HEK293 (cell line): ENCODE results near the gene WRAP73.

Experiments used
- CTCF ChIA-PET: fragments of 350-600 bp; formaldehyde crosslinking; extraction: SDS; loops from one replicate; lab custom pipeline; 2021; ENCODE audit warnings: antibody characterized with exemption; lab: Yijun Ruan, JAX
- POLR2A ChIA-PET: fragments of 300-600 bp; formaldehyde crosslinking; extraction: SDS; loops from one replicate; lab custom pipeline; 2020; ENCODE audit warnings: antibody characterized with exemption, inconsistent platforms; lab: Yijun Ruan, JAX
- H3K27ac ChIP-seq: fragments of 200-500 bp; sonication (Bioruptor generic); 2 replicates; pipeline ENCODE4 v1.5.1; 2014; ENCODE audit warnings: low read depth, low read length, control low read depth, inconsistent platforms; ENCODE audit errors: extremely low read depth
- H3K36me3 ChIP-seq, 2 experiments: fragments of 200-500 bp in 1 of 2; sonication (Bioruptor generic) in 1 of 2; 1 replicate in 1 of 2; 2 replicates in 1 of 2; pipeline ENCODE4 v1.5.1; 2014 to 2017; ENCODE audit warnings: inconsistent platforms in 2 of 2, low read length in 2 of 2; ENCODE audit not compliant: control insufficient read depth in 2 of 2, insufficient read depth in 1 of 2
- H3K4me1 ChIP-seq: fragments of 200-500 bp; sonication (Bioruptor generic); 2 replicates; pipeline ENCODE4 v1.5.1; 2014; ENCODE audit warnings: mild to moderate bottlenecking, low read length, inconsistent platforms; ENCODE audit not compliant: control insufficient read depth, insufficient read depth
- H3K4me3 ChIP-seq: 2 replicates; pipeline ENCODE4 v1.5.1; 2011; ENCODE audit warnings: low read depth, mild to moderate bottlenecking, control low read depth, low read length, moderate library complexity
- H3K9me3 ChIP-seq: fragments of 200-500 bp; sonication (Bioruptor generic); 2 replicates; pipeline ENCODE4 v1.5.1; 2014; ENCODE audit warnings: low read depth, low read length, inconsistent platforms; ENCODE audit not compliant: control insufficient read depth, insufficient read depth
- GLIS1 ChIP-seq: fragments of 450-650 bp; formaldehyde crosslinking; IDR thresholded peaks from 2 replicates; pipeline ENCODE4 v1.5.1; 2016; ENCODE audit warnings: missing biosample characterization, missing genetic modification characterization
- KLF9 ChIP-seq: fragments of 450-650 bp; formaldehyde crosslinking; IDR thresholded peaks from 2 replicates; pipeline ENCODE4 v1.5.1; 2016; ENCODE audit warnings: missing biosample characterization, missing genetic modification characterization, low read depth
- RBAK ChIP-seq: fragments of 450-650 bp; formaldehyde crosslinking; IDR thresholded peaks from 2 replicates; pipeline ENCODE4 v1.5.1; 2016; ENCODE audit warnings: missing biosample characterization, missing genetic modification characterization
- SCRT1 ChIP-seq: fragments of 450-650 bp; formaldehyde crosslinking; IDR thresholded peaks from 2 replicates; pipeline ENCODE4 v1.5.1; 2016; ENCODE audit warnings: missing biosample characterization, missing genetic modification characterization, borderline replicate concordance
- SCRT2 ChIP-seq: fragments of 450-650 bp; formaldehyde crosslinking; IDR thresholded peaks from 2 replicates; pipeline ENCODE4 v1.5.1; 2016; ENCODE audit warnings: missing biosample characterization, missing genetic modification characterization
- TCF7L2 ChIP-seq: IDR thresholded peaks from 2 replicates; pipeline ENCODE4 v1.6.1; 2011; ENCODE audit warnings: low read depth, mild to moderate bottlenecking, inconsistent platforms, low read length, moderate library complexity, borderline replicate concordance
- TSHZ1 ChIP-seq: fragments of 450-650 bp; formaldehyde crosslinking; IDR thresholded peaks from 2 replicates; pipeline ENCODE4 v1.5.1; 2016; ENCODE audit warnings: missing biosample characterization, missing genetic modification characterization, borderline replicate concordance
- ZFHX2 ChIP-seq: fragments of 450-650 bp; formaldehyde crosslinking; conservative IDR thresholded peaks from 2 replicates; pipeline ENCODE4 v1.5.1; 2016; ENCODE audit warnings: missing biosample characterization, missing genetic modification characterization
- ZNF10 ChIP-seq: fragments of 450-650 bp; formaldehyde crosslinking; IDR thresholded peaks from 2 replicates; pipeline ENCODE4 v1.5.1; 2017; ENCODE audit warnings: missing biosample characterization, missing genetic modification characterization
- ZNF121 ChIP-seq: fragments of 450-650 bp; formaldehyde crosslinking; IDR thresholded peaks from 2 replicates; pipeline ENCODE4 v1.5.1; 2016; ENCODE audit warnings: missing biosample characterization, missing genetic modification characterization
- ZNF239 ChIP-seq: fragments of 450-650 bp; formaldehyde crosslinking; IDR thresholded peaks from 2 replicates; pipeline ENCODE4 v1.5.1; 2016; ENCODE audit warnings: missing biosample characterization, missing genetic modification characterization
- ZNF24 ChIP-seq: fragments of 450-650 bp; formaldehyde crosslinking; IDR thresholded peaks from 2 replicates; pipeline ENCODE4 v1.5.1; 2016; ENCODE audit warnings: missing biosample characterization, missing genetic modification characterization
- ZNF26 ChIP-seq: fragments of 450-650 bp; formaldehyde crosslinking; IDR thresholded peaks from 2 replicates; pipeline ENCODE4 v1.5.1; 2016; ENCODE audit warnings: missing biosample characterization, missing genetic modification characterization
- ZNF518A ChIP-seq: fragments of 450-650 bp; formaldehyde crosslinking; conservative IDR thresholded peaks from 2 replicates; pipeline ENCODE4 v1.5.1; 2016; ENCODE audit warnings: low read depth, missing biosample characterization, missing genetic modification characterization
- ZNF548 ChIP-seq: fragments of 450-650 bp; formaldehyde crosslinking; IDR thresholded peaks from 2 replicates; pipeline ENCODE4 v1.5.1; 2016; ENCODE audit warnings: missing biosample characterization, missing genetic modification characterization
- ZNF600 ChIP-seq: fragments of 450-650 bp; formaldehyde crosslinking; IDR thresholded peaks from 2 replicates; pipeline ENCODE4 v1.5.1; 2016; ENCODE audit warnings: missing biosample characterization, missing genetic modification characterization
- ZNF707 ChIP-seq: fragments of 450-650 bp; formaldehyde crosslinking; IDR thresholded peaks from 2 replicates; pipeline ENCODE4 v1.5.1; 2016; ENCODE audit warnings: missing biosample characterization, missing genetic modification characterization

WRAP73 gene

DNA sequence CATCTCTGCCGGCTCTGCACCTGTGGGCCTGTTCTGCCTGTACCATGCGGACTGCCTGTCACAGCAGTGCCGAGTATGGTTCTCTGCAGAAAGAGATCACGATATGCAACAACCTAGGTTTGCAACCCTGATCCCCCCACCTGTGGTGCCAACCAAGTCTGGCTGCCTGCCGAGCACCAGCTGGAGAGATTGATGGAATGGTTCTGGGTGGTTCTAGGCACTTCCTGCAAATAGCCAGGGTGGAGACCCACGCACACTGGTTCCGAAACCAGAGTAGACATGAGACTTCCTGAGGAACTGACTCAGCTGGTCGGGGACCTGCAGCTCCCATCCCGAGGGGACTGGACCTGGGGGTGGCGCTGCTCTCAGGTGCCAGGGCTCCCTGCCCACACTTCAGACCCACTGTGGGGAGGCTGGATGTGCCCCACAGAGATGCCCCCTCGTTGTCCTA lies 19.7 kb downstream of the WRAP73 start:
- Histone ChIP-seq H3K9me3 (no peaks in the 10 kb centered on the region), H3K27ac (no peak overlapping the region), H3K4me3 (no peak overlapping the region), H3K4me1 (no peaks in the 10 kb centered on the region), H3K36me3 (peaks cover 13 to 84% of the 10 kb centered on the region in 2 experiments)
- CTCF ChIA-PET = interaction anchor here (2.2 to 2.3 kb wide), 2 partner anchors 10 to 11 kb away, joined by 7 to 9 read pairs; no protein-coding TSS in a partner anchor
- POLR2A ChIA-PET = no interaction called here
- TF ChIP-seq ZNF707 (no peak), SCRT1 (tag by site-specific recombination) (0 out of 2 replicates have a peak, but pooled peaks have one; percentile 37), ZNF239 (no peak), ZNF600 (tag by site-specific recombination) (0 out of 2 replicates have a peak, but pooled peaks have one; percentile 20), SCRT2 (tag by site-specific recombination) (peak; percentile 66)

- H3K4me3 ChIP-seq = no peak overlapping the region
- H3K27ac ChIP-seq = no peak overlapping the region
- H3K36me3 ChIP-seq = peaks cover 13 to 79% of the 10 kb centered on the region in 2 experiments
- no peak for TF ChIP-seq ZNF518A (tag by site-specific recombination)
- no peak for TF ChIP-seq GLIS1 (tag by site-specific recombination)
- no peak for TF ChIP-seq ZNF26
- no peak for TF ChIP-seq TSHZ1 (tag by site-specific recombination)
- no peak for TF ChIP-seq ZNF121 (tag by site-specific recombination)
- no peak for TF ChIP-seq ZNF548 (tag by site-specific recombination)
- TF ChIP-seq KLF9 (tag by site-specific recombination) = no peak
- no peak for TF ChIP-seq RBAK (tag by site-specific recombination)
- TF ChIP-seq ZNF24 (tag by site-specific recombination) = no peak
- no peak for TF ChIP-seq ZNF10 (tag by site-specific recombination)
- TF ChIP-seq TCF7L2 = no peak
- no peak for TF ChIP-seq ZFHX2 (tag by site-specific recombination)
- no peaks in the 10 kb centered on the region for H3K4me1 ChIP-seq
- POLR2A ChIA-PET = no interaction called here
- no peaks in the 10 kb centered on the region for H3K9me3 ChIP-seq
- CTCF ChIA-PET = interaction anchor here (0.6 to 2.3 kb wide), 6 partner anchors 9 to 167 kb away, joined by 3 to 9 read pairs (median 6); no protein-coding TSS in a partner anchor
Measured at GRCh38 chr1:3629561-3630160, 20.2 kb downstream of the WRAP73 start.
